ENCODE data around the gene ZNF79. TPM values are rescaled to one million over a fixed set of nuclear protein-coding genes. Genes with fewer than 3 reads are reported as not detected.
A peak's percentile ranks its signal among the peaks of the same experiment; 100 is the strongest.

The ZNF79 gene
- total and polyA plus RNA-seq, 8 donors = 3.4 to 5.2 (median 4.0) TPM

GRCh38 chr9:127422133-127422782 lies 1.9 kb upstream of the ZNF79 start:
- 83 to 91% methylated on average over 8 to 10 of the region's 10 CpGs for WGBS, 2 donors
- H3K36me3 ChIP-seq = no peaks in the 10 kb centered on the region
- no peak for FAIRE-seq
- no peak for DNase-seq
- TF ChIP-seq, protein P1, sequence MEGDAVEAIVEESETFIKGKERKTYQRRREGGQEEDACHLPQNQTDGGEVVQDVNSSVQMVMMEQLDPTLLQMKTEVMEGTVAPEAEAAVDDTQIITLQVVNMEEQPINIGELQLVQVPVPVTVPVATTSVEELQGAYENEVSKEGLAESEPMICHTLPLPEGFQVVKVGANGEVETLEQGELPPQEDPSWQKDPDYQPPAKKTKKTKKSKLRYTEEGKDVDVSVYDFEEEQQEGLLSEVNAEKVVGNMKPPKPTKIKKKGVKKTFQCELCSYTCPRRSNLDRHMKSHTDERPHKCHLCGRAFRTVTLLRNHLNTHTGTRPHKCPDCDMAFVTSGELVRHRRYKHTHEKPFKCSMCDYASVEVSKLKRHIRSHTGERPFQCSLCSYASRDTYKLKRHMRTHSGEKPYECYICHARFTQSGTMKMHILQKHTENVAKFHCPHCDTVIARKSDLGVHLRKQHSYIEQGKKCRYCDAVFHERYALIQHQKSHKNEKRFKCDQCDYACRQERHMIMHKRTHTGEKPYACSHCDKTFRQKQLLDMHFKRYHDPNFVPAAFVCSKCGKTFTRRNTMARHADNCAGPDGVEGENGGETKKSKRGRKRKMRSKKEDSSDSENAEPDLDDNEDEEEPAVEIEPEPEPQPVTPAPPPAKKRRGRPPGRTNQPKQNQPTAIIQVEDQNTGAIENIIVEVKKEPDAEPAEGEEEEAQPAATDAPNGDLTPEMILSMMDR (IDR thresholded peaks at IDR 0.05) = no peak
- H3K4me1 ChIP-seq = peaks cover 0 to 26% (median 0%) of the 10 kb centered on the region in 3 donors
- no peaks in the 10 kb centered on the region for H3K27me3 ChIP-seq
- intact Hi-C loops (cut with DNase I) = no loop called here
- H3K4me3 ChIP-seq = peak overlapping the region in 1 of 4 donors; percentile 87
- ATAC-seq = no peak
- H3K27ac ChIP-seq = no peak overlapping the region
- H3K9me3 ChIP-seq = no peaks in the 10 kb centered on the region

- Histone ChIP-seq H3K4me1 (peaks cover 0 to 26% (median 0%) of the 10 kb centered on the region in 3 donors), H3K27ac (no peak overlapping the region), H3K9me3 (no peaks in the 10 kb centered on the region), H3K4me3 (peak overlapping the region in 2 of 4 donors; percentile 87 to 88), H3K36me3 (no peaks in the 10 kb centered on the region), H3K27me3 (no peaks in the 10 kb centered on the region)
- TF ChIP-seq, protein P1 (IDR thresholded peaks at IDR 0.05) = no peak
- WGBS, 2 donors = 37 to 42% methylated on average over 6 of the region's 6 CpGs
- no peak for FAIRE-seq
- no peak for DNase-seq
- no peak for ATAC-seq
- intact Hi-C loops (cut with DNase I) = no loop called here
Measured at GRCh38 chr9:127422787-127423186, 1.4 kb upstream of the ZNF79 start.

DNA sequence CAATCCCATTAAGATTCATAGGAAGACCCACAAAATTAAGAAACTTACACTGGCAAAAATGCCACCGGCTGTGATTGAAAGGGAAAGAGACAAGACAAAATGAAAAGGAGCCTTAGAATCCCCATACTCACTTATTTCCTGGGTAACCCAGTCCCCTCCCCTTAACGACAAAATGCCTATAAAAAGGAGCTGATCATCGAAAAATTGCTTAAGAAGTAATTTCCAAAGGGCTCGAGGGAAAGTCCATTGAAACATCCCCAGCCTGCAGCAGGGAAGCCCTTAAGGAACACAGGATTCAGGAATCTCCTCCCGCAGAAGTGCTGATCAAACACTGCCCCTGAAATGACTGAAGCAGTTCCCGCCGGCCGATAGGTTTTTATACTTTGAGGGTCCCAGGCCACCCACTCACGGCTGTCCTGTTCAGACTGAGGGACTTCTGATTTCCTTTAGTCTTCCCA lies 677 bp upstream of the ZNF79 start:
- Histone ChIP-seq H3K9me3 (no peaks in the 10 kb centered on the region), H3K4me3 (peak overlapping the region; percentile 85 to 97 (median 88)), H3K27me3 (no peaks in the 10 kb centered on the region), H3K27ac (peak overlapping the region; percentile 67 to 85 (median 76)), H3K4me1 (peaks cover 0 to 26% (median 0%) of the 10 kb centered on the region in 3 donors), H3K36me3 (no peaks in the 10 kb centered on the region)
- intact Hi-C loops (cut with DNase I) = no loop called here
- 1% methylated on average over 9 of the region's 9 CpGs for WGBS, 2 donors
- no peak for FAIRE-seq
- TF ChIP-seq, protein P1 (IDR thresholded peaks at IDR 0.05) = no peak
- no peak for DNase-seq
- peak in 3 of 4 donors; percentile 2 to 9 (median 7) for ATAC-seq

DNA sequence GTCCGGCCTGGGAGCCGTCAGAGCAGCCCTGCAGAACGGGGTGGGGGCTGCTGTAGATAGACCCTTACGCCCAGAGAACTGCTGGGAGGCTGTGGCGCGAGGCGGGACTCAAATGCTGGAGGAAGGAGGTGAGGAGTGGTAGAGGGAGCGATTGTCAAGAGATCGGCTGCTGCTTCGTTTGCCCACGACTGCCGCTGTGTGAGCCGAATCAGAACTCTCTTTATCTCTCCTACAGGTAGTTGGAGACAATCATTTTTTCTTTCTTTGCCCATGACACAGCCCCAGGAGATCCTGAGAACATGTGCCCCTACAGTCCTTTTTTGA lies 456 bp downstream of the ZNF79 start:
- TF ChIP-seq, protein P1 (IDR thresholded peaks at IDR 0.05) = no peak
- Histone ChIP-seq H3K4me1 (peaks cover 0 to 26% (median 0%) of the 10 kb centered on the region in 3 donors), H3K27me3 (no peaks in the 10 kb centered on the region), H3K36me3 (peaks cover 0 to 3% (median 2%) of the 10 kb centered on the region in 3 donors), H3K27ac (peak overlapping the region; percentile 67 to 85 (median 76)), H3K9me3 (no peaks in the 10 kb centered on the region), H3K4me3 (peak overlapping the region; percentile 85 to 97 (median 88))
- ATAC-seq (peak in 3 of 4 donors; percentile 45 to 52 (median 46)), DNase-seq (no peak), FAIRE-seq (no peak)
- intact Hi-C loops (cut with DNase I) = no loop called here
- WGBS, 2 donors = 0% methylated on average over 13 of the region's 13 CpGs

GRCh38 chr9:127426756-127427155 lies 2.6 kb downstream of the ZNF79 start:
- FAIRE-seq (no peak), ATAC-seq (no peak), DNase-seq (no peak)
- Histone ChIP-seq H3K27me3 (no peaks in the 10 kb centered on the region), H3K9me3 (no peaks in the 10 kb centered on the region), H3K4me3 (no peak overlapping the region), H3K4me1 (peaks cover 0 to 20% (median 0%) of the 10 kb centered on the region in 3 donors), H3K27ac (no peak overlapping the region), H3K36me3 (peaks cover 0 to 14% (median 3%) of the 10 kb centered on the region in 3 donors)
- TF ChIP-seq, protein P1 (IDR thresholded peaks at IDR 0.05) = no peak
- WGBS, 2 donors = 95 to 96% methylated on average over 2 of the region's 2 CpGs
- intact Hi-C loops (cut with DNase I) = no loop called here

Data from pancreas (tissue), 10 donors.